HUES48 (cell line): ENCODE data around the gene MAP3K5.
"Not testable (repeated sequence)": the region's sequence is repeated elsewhere in the genome, so short reads cannot be mapped to it uniquely, and the experiment has no call there.

Experiments used
- H3K27ac ChIP-seq: one replicate; pipeline ENCODE4 v1.7.0; 2013; ENCODE audit warnings: low read depth, low read length, inconsistent platforms
- H3K27me3 ChIP-seq: 2 replicates; pipeline ENCODE4 v1.6.1; 2013; ENCODE audit warnings: mild to moderate bottlenecking, low read length; ENCODE audit not compliant: control insufficient read depth, insufficient read depth
- H3K36me3 ChIP-seq: 2 replicates; pipeline ENCODE4 v1.6.1; 2013; ENCODE audit warnings: low read length; ENCODE audit not compliant: control insufficient read depth, insufficient read depth
- H3K4me1 ChIP-seq: 2 replicates; pipeline ENCODE4 v1.6.1; 2013; ENCODE audit warnings: mild to moderate bottlenecking, low read length; ENCODE audit not compliant: control insufficient read depth, insufficient read depth
- H3K4me3 ChIP-seq: 2 replicates; pipeline ENCODE4 v1.5.1; 2013; ENCODE audit warnings: mild to moderate bottlenecking, low read depth, low read length
- H3K9ac ChIP-seq: 2 replicates; pipeline ENCODE4 v1.6.1; 2013; ENCODE audit warnings: mild to moderate bottlenecking, low read depth, low read length, moderate library complexity
- H3K9me3 ChIP-seq: 2 replicates; pipeline ENCODE4 v1.6.1; 2013; ENCODE audit warnings: low read length; ENCODE audit not compliant: control insufficient read depth, insufficient read depth

Gene MAP3K5

GRCh38 chr6:136696238-136696637, 96.0 kb downstream of the MAP3K5 start:
- Histone ChIP-seq H3K4me1 (no peaks in the 10 kb centered on the region), H3K36me3 (no peaks in the 10 kb centered on the region), H3K27me3 (no peaks in the 10 kb centered on the region), H3K9ac (no peak overlapping the region), H3K27ac (no peak overlapping the region), H3K9me3 (no peaks in the 10 kb centered on the region), H3K4me3 (no peak overlapping the region)

GRCh38 chr6:136695412-136695811, 96.9 kb downstream of the MAP3K5 start:
- no peaks in the 10 kb centered on the region for H3K4me1 ChIP-seq
- no peak overlapping the region for H3K4me3 ChIP-seq
- H3K27ac ChIP-seq, result no peak overlapping the region
- no peak overlapping the region for H3K9ac ChIP-seq
- no peaks in the 10 kb centered on the region for H3K9me3 ChIP-seq
- no peaks in the 10 kb centered on the region for H3K36me3 ChIP-seq
- H3K27me3 ChIP-seq, result no peaks in the 10 kb centered on the region

- H3K27ac ChIP-seq, result no peak overlapping the region
- H3K9ac ChIP-seq, result no peak overlapping the region
- no peaks in the 10 kb centered on the region for H3K9me3 ChIP-seq
- no peaks in the 10 kb centered on the region for H3K27me3 ChIP-seq
- no peak overlapping the region for H3K4me3 ChIP-seq
- no peaks in the 10 kb centered on the region for H3K4me1 ChIP-seq
- H3K36me3 ChIP-seq, result no peaks in the 10 kb centered on the region
Observed at GRCh38 chr6:136693090-136693489, 99.2 kb downstream of the MAP3K5 start.

GRCh38 chr6:136687894-136688293, 104.4 kb downstream of the MAP3K5 start:
- H3K4me1 ChIP-seq, H3K36me3 ChIP-seq, H3K9ac ChIP-seq, H3K27me3 ChIP-seq, H3K27ac ChIP-seq, H3K9me3 ChIP-seq, H3K4me3 ChIP-seq: not testable (repeated sequence)

GRCh38 chr6:136685540-136686108, 106.7 kb downstream of the MAP3K5 start:
- Histone ChIP-seq H3K36me3 (no peaks in the 10 kb centered on the region), H3K9me3 (no peaks in the 10 kb centered on the region), H3K4me1 (no peaks in the 10 kb centered on the region), H3K9ac (no peak overlapping the region), H3K27ac (no peak overlapping the region), H3K4me3 (no peak overlapping the region), H3K27me3 (no peaks in the 10 kb centered on the region)

- Histone ChIP-seq H3K9me3 (no peaks in the 10 kb centered on the region), H3K36me3 (no peaks in the 10 kb centered on the region), H3K27me3 (no peaks in the 10 kb centered on the region), H3K4me1 (no peaks in the 10 kb centered on the region), H3K9ac (no peak overlapping the region), H3K27ac (no peak overlapping the region), H3K4me3 (no peak overlapping the region)
Observed at GRCh38 chr6:136684466-136684865, 107.8 kb downstream of the MAP3K5 start.

- H3K9ac ChIP-seq, result no peak overlapping the region
- H3K27ac ChIP-seq, result no peak overlapping the region
- no peaks in the 10 kb centered on the region for H3K36me3 ChIP-seq
- no peaks in the 10 kb centered on the region for H3K27me3 ChIP-seq
- no peaks in the 10 kb centered on the region for H3K4me1 ChIP-seq
- no peak overlapping the region for H3K4me3 ChIP-seq
- no peaks in the 10 kb centered on the region for H3K9me3 ChIP-seq
Observed at GRCh38 chr6:136683209-136683941, 108.9 kb downstream of the MAP3K5 start.

- H3K9me3 ChIP-seq, result no peaks in the 10 kb centered on the region
- H3K4me3 ChIP-seq, result no peak overlapping the region
- H3K9ac ChIP-seq, result no peak overlapping the region
- H3K27ac ChIP-seq, result no peak overlapping the region
- no peaks in the 10 kb centered on the region for H3K27me3 ChIP-seq
- H3K36me3 ChIP-seq, result no peaks in the 10 kb centered on the region
- no peaks in the 10 kb centered on the region for H3K4me1 ChIP-seq
Observed at GRCh38 chr6:136682292-136682691, 110.0 kb downstream of the MAP3K5 start.

GRCh38 chr6:136677822-136678221, 114.5 kb downstream of the MAP3K5 start:
- no peak overlapping the region for H3K4me3 ChIP-seq
- no peaks in the 10 kb centered on the region for H3K4me1 ChIP-seq
- no peak overlapping the region for H3K27ac ChIP-seq
- no peaks in the 10 kb centered on the region for H3K27me3 ChIP-seq
- no peaks in the 10 kb centered on the region for H3K36me3 ChIP-seq
- H3K9me3 ChIP-seq, result no peaks in the 10 kb centered on the region
- no peak overlapping the region for H3K9ac ChIP-seq

- no peaks in the 10 kb centered on the region for H3K36me3 ChIP-seq
- H3K9me3 ChIP-seq, result no peaks in the 10 kb centered on the region
- H3K4me3 ChIP-seq, result no peak overlapping the region
- H3K27ac ChIP-seq, result no peak overlapping the region
- no peaks in the 10 kb centered on the region for H3K27me3 ChIP-seq
- H3K9ac ChIP-seq, result no peak overlapping the region
- no peaks in the 10 kb centered on the region for H3K4me1 ChIP-seq
Observed at GRCh38 chr6:136677344-136677743, 114.9 kb downstream of the MAP3K5 start.

- Histone ChIP-seq H3K9me3 (no peaks in the 10 kb centered on the region), H3K9ac (no peak overlapping the region), H3K4me1 (no peaks in the 10 kb centered on the region), H3K36me3 (no peaks in the 10 kb centered on the region), H3K4me3 (no peak overlapping the region), H3K27me3 (no peaks in the 10 kb centered on the region), H3K27ac (no peak overlapping the region)
Observed at GRCh38 chr6:136676075-136676474, 116.2 kb downstream of the MAP3K5 start.
